B cell (primary cell): ENCODE measurements around the gene ELL3. TPM values are rescaled to one million over a fixed set of nuclear protein-coding genes. Genes with fewer than 3 reads are reported as not detected.

ENCODE experiments used
- ATAC-seq: fragments of 200-7000 bp; cut with Tn5 transposase; one replicate; pipeline ENCODE4 v1.10.0; 2021; ENCODE audit warnings: low read depth, mild to moderate bottlenecking, moderate number of reproducible peaks, moderate library complexity
- CTCF ChIA-PET: fragments of 350-600 bp; sonication (Branson Sonifier 250); formaldehyde crosslinking; loops from one replicate; lab custom pipeline; 2021; ENCODE audit warnings: antibody characterized with exemption, inconsistent platforms; lab: Charles Lee
- POLR2A ChIA-PET: fragments of 350-600 bp; sonication (Branson Sonifier 250); formaldehyde crosslinking; loops from one replicate; lab custom pipeline; 2021; ENCODE audit warnings: antibody characterized with exemption; lab: Charles Lee
- DNase-seq: peaks from one replicate; pipeline ENCODE4 v3.0.0; 2013
- H2AFZ ChIP-seq: 2 replicates; pipeline ENCODE4 v1.6.1; 2012; ENCODE audit warnings: mild to moderate bottlenecking, low read depth, low read length; ENCODE audit not compliant: insufficient read depth, poor library complexity, severe bottlenecking
- H3K27ac ChIP-seq, 2 donors: 1 replicate in 1 of 2; 2 replicates in 1 of 2; pipeline ENCODE4 v1.5.1; 2012 to 2013; ENCODE audit warnings: low read length in 2 of 2, mild to moderate bottlenecking in 2 of 2, moderate library complexity in 1 of 2
- H3K27me3 ChIP-seq, 4 experiments: fragments of 200-600 bp in 1 of 4; sonication (generic) in 1 of 4; replicated peaks in 1 of 4; 1 replicate in 2 of 4; 2 replicates in 2 of 4; pipeline versions ENCODE4 v1.6.1 to v1.7.0; 2013 to 2016; ENCODE audit warnings: low read length in 3 of 4, mild to moderate bottlenecking in 2 of 4, mixed read lengths in 1 of 4, moderate library complexity in 1 of 4; ENCODE audit not compliant: insufficient read depth in 4 of 4, control insufficient read depth in 3 of 4; ENCODE audit errors: control extremely low read depth in 1 of 4
- H3K36me3 ChIP-seq, 2 experiments: replicated peaks in 1 of 2; 1 replicate in 1 of 2; 2 replicates in 1 of 2; pipeline versions ENCODE4 v1.6.1 to v1.7.1; 2013; ENCODE audit warnings: low read length in 1 of 2; ENCODE audit not compliant: insufficient read depth in 2 of 2, control insufficient read depth in 1 of 2; ENCODE audit errors: control extremely low read depth in 1 of 2, extremely low read depth in 1 of 2
- H3K4me1 ChIP-seq, 2 donors: fragments of 200-600 bp in 1 of 2; sonication (generic) in 1 of 2; 1 replicate in 1 of 2; 2 replicates in 1 of 2; pipeline versions ENCODE4 v1.5.1 to v1.6.1; 2013 to 2017; ENCODE audit warnings: low read length in 2 of 2; ENCODE audit not compliant: control insufficient read depth in 2 of 2, insufficient read depth in 2 of 2
- H3K4me2 ChIP-seq: replicated peaks from 2 replicates; pipeline ENCODE3; 2012; ENCODE audit warnings: mild to moderate bottlenecking, low read depth, low read length; ENCODE audit not compliant: poor library complexity, severe bottlenecking
- H3K4me3 ChIP-seq, 5 experiments: fragments of 200-600 bp in 1 of 5; sonication (generic) in 1 of 5; 1 replicate in 3 of 5; 2 replicates in 2 of 5; pipeline versions ENCODE4 v1.5.1 to v1.7.0; 2011 to 2016; ENCODE audit warnings: low read length in 4 of 5, mild to moderate bottlenecking in 4 of 5, low read depth in 2 of 5, control low read depth in 1 of 5, moderate library complexity in 1 of 5; ENCODE audit not compliant: insufficient read depth in 1 of 5; ENCODE audit errors: control extremely low read depth in 1 of 5, extremely low read depth in 1 of 5
- H3K79me2 ChIP-seq: fragments of 200-600 bp; sonication (generic); one replicate; pipeline ENCODE4 v1.6.0; 2016; ENCODE audit warnings: low read length; ENCODE audit not compliant: control insufficient read depth, insufficient read depth
- H3K9ac ChIP-seq: fragments of 200-600 bp; sonication (generic); 2 replicates; pipeline ENCODE4 v1.6.1; 2017; ENCODE audit warnings: mild to moderate bottlenecking, low read length, moderate library complexity
- H3K9me3 ChIP-seq, 3 donors: one replicate each; pipeline versions ENCODE4 v1.6.1 to v1.7.1; 2013; ENCODE audit warnings: low read length in 2 of 3; ENCODE audit not compliant: control insufficient read depth in 2 of 3, insufficient read depth in 1 of 3; ENCODE audit errors: control extremely low read depth in 1 of 3
- H4K20me1 ChIP-seq: 2 replicates; pipeline ENCODE4 v1.6.0; 2012; ENCODE audit warnings: mild to moderate bottlenecking, low read length; ENCODE audit not compliant: insufficient read depth, control insufficient read depth, poor library complexity, severe bottlenecking
- H3K27ac Mint-ChIP-seq: one replicate; pipeline ENCODE4 v1.8.0; 2021; ENCODE audit warnings: mixed read lengths
- H3K27me3 Mint-ChIP-seq: one replicate; pipeline ENCODE4 v1.8.0; 2021; ENCODE audit warnings: mixed read lengths
- H3K4me1 Mint-ChIP-seq: one replicate; pipeline ENCODE4 v1.8.0; 2021; ENCODE audit warnings: mixed read lengths
- H3K4me3 Mint-ChIP-seq: one replicate; pipeline ENCODE4 v1.8.0; 2021; ENCODE audit warnings: mixed read lengths
- H3K9me3 Mint-ChIP-seq: one replicate; pipeline ENCODE4 v1.8.0; 2022; ENCODE audit warnings: mixed read lengths; ENCODE audit not compliant: insufficient read depth
- CTCF ChIP-seq: fragments of 200-600 bp; IDR thresholded peaks from one replicate; pipeline ENCODE4 v1.8.0; 2022; ENCODE audit warnings: antibody characterized with exemption, mild to moderate bottlenecking
- EZH2 ChIP-seq: IDR thresholded peaks from 2 replicates; pipeline ENCODE4 v1.6.1; 2012; ENCODE audit warnings: borderline replicate concordance, low read depth, mild to moderate bottlenecking, moderate library complexity, low read length; ENCODE audit not compliant: insufficient read depth, poor library complexity, severe bottlenecking
- WGBS: methylation state at CpG from one replicate; pipeline ENCODE4 v1.1.5; 2013; ENCODE audit warnings: missing lambda C conversion rate; ENCODE audit not compliant: insufficient coverage; 5-methylcytosine and 5-hydroxymethylcytosine counted together
- intact Hi-C: fragments of 100-400 bp; cut with micrococcal nuclease; formaldehyde crosslinking; loops from one replicate; pipeline ENCODE4 v1.10.0; 2022
- polyA plus RNA-seq: library from polyadenylated mRNA; depleted of rRNA; stranded (reverse); fragments of >200 nt; gene quantifications from 2 replicates; pipeline ENCODE4 v1.2.3, GENCODE V29; 2012
- total RNA-seq, 2 donors: library from RNA; stranded (reverse); fragments of 120-200 nt in 1 of 2; gene quantifications; 1 replicate in 1 of 2; 2 replicates in 1 of 2; pipeline versions ENCODE4 v1.2.3 to v1.2.4, GENCODE V29; 2013 to 2022

ELL3 gene
- total and polyA plus RNA-seq, 2 donors (not counting 1 experiment from before 2014, with no cell fraction given), result 22.0 to 88.8 TPM

GRCh38 chr15:43794269-43795037 is 17.7 kb upstream of the ELL3 start:
- Mint-ChIP-seq H3K27ac (peak overlapping the region; percentile 37), H3K4me1 (peaks cover 67% of the 10 kb centered on the region), H3K27me3 (no peaks in the 10 kb centered on the region), H3K4me3 (peak overlapping the region; percentile 93), H3K9me3 (no peaks in the 10 kb centered on the region)
- Histone ChIP-seq H3K9me3 (peaks cover 0 to 6% (median 0%) of the 10 kb centered on the region in 3 donors), H3K36me3 (peaks cover 0 to 54% of the 10 kb centered on the region in 2 experiments), H3K4me2 (no peak overlapping the region), H3K27me3 (no peaks in the 10 kb centered on the region), H3K79me2 (peaks cover 28% of the 10 kb centered on the region), H2AFZ (no peak overlapping the region), H4K20me1 (peaks cover 36% of the 10 kb centered on the region), H3K4me1 (peaks cover 23 to 59% of the 10 kb centered on the region in 2 donors), H3K4me3 (no peak overlapping the region), H3K9ac (no peak overlapping the region), H3K27ac (no peak overlapping the region)
- intact Hi-C loops, result no loop called here
- TF ChIP-seq CTCF, result no peak
- TF ChIP-seq EZH2, result no peak
- ChIA-PET POLR2A (interaction anchor here (0.7 to 1.7 kb wide), 3 partner anchors 11 to 528 kb away, joined by 3 to 9 read pairs (median 5); partner anchors contain the start of genes ELL3 and TGM5), CTCF (interaction anchor here (1.0 to 3.2 kb wide), 3 partner anchors 14 to 24 kb away, joined by 4 to 13 read pairs (median 5); partner anchors contain the start of gene ELL3)
- no peak for DNase-seq
- ATAC-seq, result no peak
- WGBS, result 96% methylated on average over 8 of the region's 9 CpGs

DNA sequence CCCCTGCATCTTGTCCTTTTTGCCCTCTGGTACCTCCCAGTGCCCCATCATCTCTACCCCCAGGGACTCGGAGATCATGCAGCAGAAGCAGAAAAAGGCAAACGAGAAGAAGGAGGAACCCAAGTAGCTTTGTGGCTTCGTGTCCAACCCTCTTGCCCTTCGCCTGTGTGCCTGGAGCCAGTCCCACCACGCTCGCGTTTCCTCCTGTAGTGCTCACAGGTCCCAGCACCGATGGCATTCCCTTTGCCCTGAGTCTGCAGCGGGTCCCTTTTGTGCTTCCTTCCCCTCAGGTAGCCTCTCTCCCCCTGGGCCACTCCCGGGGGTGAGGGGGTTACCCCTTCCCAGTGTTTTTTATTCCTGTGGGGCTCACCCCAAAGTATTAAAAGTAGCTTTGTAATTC is 16.9 kb upstream of the ELL3 start:
- Histone ChIP-seq H3K36me3 (peaks cover 0 to 46% of the 10 kb centered on the region in 2 experiments), H3K79me2 (peaks cover 28% of the 10 kb centered on the region), H4K20me1 (peaks cover 36% of the 10 kb centered on the region), H3K9me3 (peaks cover 0 to 6% (median 0%) of the 10 kb centered on the region in 3 donors), H3K4me1 (peaks cover 31 to 61% of the 10 kb centered on the region in 2 donors), H3K9ac (no peak overlapping the region), H2AFZ (no peak overlapping the region), H3K4me3 (peak overlapping the region in 3 of 5 experiments; percentile 50 to 98 (median 88)), H3K4me2 (peak overlapping the region; percentile 87), H3K27me3 (no peaks in the 10 kb centered on the region), H3K27ac (peak overlapping the region in 1 of 2 donors; percentile 96)
- peak overlapping the region; percentile 93 for H3K27ac Mint-ChIP-seq
- 92% methylated on average over 6 of the region's 10 CpGs for WGBS
- H3K4me3 Mint-ChIP-seq, result peak overlapping the region; percentile 93
- peaks cover 67% of the 10 kb centered on the region for H3K4me1 Mint-ChIP-seq
- ATAC-seq, result no peak
- H3K27me3 Mint-ChIP-seq, result no peaks in the 10 kb centered on the region
- ChIA-PET POLR2A (interaction anchor here (1.5 to 2.3 kb wide), 3 partner anchors 16 to 31 kb away, joined by 4 to 15 read pairs (median 9); partner anchors contain the start of genes ELL3 and MFAP1), CTCF (interaction anchor here (1.3 to 8.7 kb wide), 2 partner anchors 15 to 20 kb away, joined by 5 to 150 read pairs; partner anchors contain the start of gene ELL3)
- H3K9me3 Mint-ChIP-seq, result no peaks in the 10 kb centered on the region
- no peak for DNase-seq
- intact Hi-C loops, result no loop called here
- no peak for TF ChIP-seq EZH2
- no peak for TF ChIP-seq CTCF
